ENCODE measurements around the gene FOXO6.

FOXO6 gene

GRCh38 chr1:41350055-41350378 lies 11.2 kb upstream of the FOXO6 start:
- DNase-seq (ENCODE audit: low spot score), result no peak

GRCh38 chr1:41351262-41352151 lies 9.7 kb upstream of the FOXO6 start:
- no peak for DNase-seq (ENCODE audit: low spot score)

- no peak for DNase-seq (ENCODE audit: low spot score)
These were observed 7.5 kb upstream of the FOXO6 start for GRCh38 chr1:41353744-41354143.

- DNase-seq (ENCODE audit: low spot score), result no peak
These were observed 6.3 kb upstream of the FOXO6 start for GRCh38 chr1:41354956-41355355.

- no peak for DNase-seq (ENCODE audit: low spot score)
These were observed 5.9 kb upstream of the FOXO6 start for GRCh38 chr1:41355356-41355755.

GRCh38 chr1:41355761-41356160 lies 5.5 kb upstream of the FOXO6 start:
- no peak for DNase-seq (ENCODE audit: low spot score)

GRCh38 chr1:41356752-41357151 lies 4.5 kb upstream of the FOXO6 start:
- no peak for DNase-seq (ENCODE audit: low spot score)

- DNase-seq (ENCODE audit: low spot score), result peak; percentile 48
These were observed 3.7 kb upstream of the FOXO6 start for GRCh38 chr1:41357451-41358101.

- DNase-seq (ENCODE audit: low spot score), result no peak
These were observed 2.9 kb upstream of the FOXO6 start for GRCh38 chr1:41358131-41359021.

- no peak for DNase-seq (ENCODE audit: low spot score)
These were observed 1.8 kb upstream of the FOXO6 start for GRCh38 chr1:41359211-41360073.

GRCh38 chr1:41360074-41360785 lies 1.0 kb upstream of the FOXO6 start:
- DNase-seq (ENCODE audit: low spot score), result peak; percentile 53

- no peak for DNase-seq (ENCODE audit: low spot score)
These were observed 492 bp downstream of the FOXO6 start for GRCh38 chr1:41361495-41362356.

GRCh38 chr1:41362357-41362721 lies 1.1 kb downstream of the FOXO6 start:
- no peak for DNase-seq (ENCODE audit: low spot score)

GRCh38 chr1:41362749-41363590 lies 1.7 kb downstream of the FOXO6 start:
- DNase-seq (ENCODE audit: low spot score), result no peak

GRCh38 chr1:41363591-41364320 lies 2.5 kb downstream of the FOXO6 start:
- no peak for DNase-seq (ENCODE audit: low spot score)

GRCh38 chr1:41364442-41365319 lies 3.4 kb downstream of the FOXO6 start:
- no peak for DNase-seq (ENCODE audit: low spot score)

GRCh38 chr1:41365320-41365633 lies 4.0 kb downstream of the FOXO6 start:
- DNase-seq (ENCODE audit: low spot score), result no peak

Measured in SK-N-DZ (cell line).